Smooth muscle cell (in vitro differentiated cells): ENCODE measurements around the gene NCOA6. TPM values are rescaled to one million over a fixed set of nuclear protein-coding genes. Genes with fewer than 3 reads are reported as not detected.

Experiments used
- DNase-seq: peaks from one replicate; lab custom pipeline; 2025; ENCODE audit not compliant: unreplicated experiment; lab: John Stamatoyannopoulos, UW
- H2AFZ ChIP-seq: fragments of 200-600 bp; sonication (generic); 2 replicates; pipeline ENCODE4 v1.6.0; 2016; ENCODE audit warnings: antibody characterized with exemption, low read depth, mild to moderate bottlenecking
- H3F3A ChIP-seq: fragments of 200-600 bp; sonication (generic); 2 replicates; pipeline ENCODE4 v1.6.0; 2017; ENCODE audit warnings: antibody characterized with exemption, low read depth
- H3K27ac ChIP-seq: fragments of 200-600 bp; sonication (generic); 2 replicates; pipeline ENCODE4 v1.5.1; 2016; ENCODE audit warnings: low read depth, mild to moderate bottlenecking
- H3K27me3 ChIP-seq: fragments of 200-600 bp; sonication (generic); 2 replicates; pipeline ENCODE4 v1.6.1; 2016; ENCODE audit warnings: low read depth, mild to moderate bottlenecking
- H3K36me3 ChIP-seq: fragments of 200-600 bp; sonication (generic); 2 replicates; pipeline ENCODE4 v1.5.1; 2016; ENCODE audit warnings: low read depth
- H3K4me1 ChIP-seq: fragments of 200-600 bp; sonication (generic); 2 replicates; pipeline ENCODE4 v1.5.1; 2016; ENCODE audit warnings: low read depth
- H3K4me2 ChIP-seq: fragments of 200-600 bp; sonication (generic); 2 replicates; pipeline ENCODE4 v1.6.0; 2016; ENCODE audit warnings: mild to moderate bottlenecking
- H3K4me3 ChIP-seq: fragments of 200-600 bp; sonication (generic); 2 replicates; pipeline ENCODE4 v1.5.1; 2016; ENCODE audit warnings: mild to moderate bottlenecking
- H3K79me2 ChIP-seq: fragments of 200-600 bp; sonication (generic); 2 replicates; pipeline ENCODE4 v1.6.0; 2016; ENCODE audit warnings: low read depth, mild to moderate bottlenecking
- H3K9ac ChIP-seq: fragments of 200-600 bp; sonication (generic); 2 replicates; pipeline ENCODE4 v1.6.0; 2016; ENCODE audit warnings: low read depth
- H3K9me3 ChIP-seq: fragments of 200-600 bp; sonication (generic); replicated peaks from 2 replicates; pipeline ENCODE4 v1.5.1; 2016; ENCODE audit warnings: low read depth
- H4K20me1 ChIP-seq: fragments of 200-600 bp; sonication (generic); 2 replicates; pipeline ENCODE4 v1.6.0; 2016; ENCODE audit warnings: low read depth
- CTCF ChIP-seq: fragments of 200-600 bp; sonication (generic); IDR thresholded peaks from 2 replicates; pipeline ENCODE4 v1.5.1; 2017; ENCODE audit warnings: borderline replicate concordance, mild to moderate bottlenecking, antibody characterized with exemption; ENCODE audit not compliant: insufficient read depth, poor library complexity, severe bottlenecking
- WGBS: methylation state at CpG from one replicate; pipeline ENCODE4 v1.1.7; 2016; ENCODE audit warnings: low lambda C conversion rate; 5-methylcytosine and 5-hydroxymethylcytosine counted together
- polyA plus RNA-seq: library from polyadenylated mRNA; unstranded; fragments of >200 nt; fragmentation: Nextera tagmentation; extraction: Ambion mirVana; gene quantifications from 2 replicates; pipeline ENCODE4 v1.2.1, GENCODE V29; 2016
- total RNA-seq: library from RNA; depleted of rRNA; stranded (reverse); fragments of >200 nt; gene quantifications from 2 replicates; pipeline ENCODE4 v1.2.3, GENCODE V29; 2014

The NCOA6 gene
- total and polyA plus RNA-seq, 2 experiments from 2014 or later, result 15.6 to 19.0 TPM

- H2AFZ ChIP-seq, result no peak overlapping the region
- peaks cover 88% of the 10 kb centered on the region for H3K79me2 ChIP-seq
- H3K27ac ChIP-seq, result no peak overlapping the region
- peaks cover 8% of the 10 kb centered on the region for H3K4me1 ChIP-seq
- no peaks in the 10 kb centered on the region for H3K9me3 ChIP-seq
- no peak for TF ChIP-seq CTCF
- H3K36me3 ChIP-seq, result no peaks in the 10 kb centered on the region
- no peak overlapping the region for H3K4me2 ChIP-seq
- H3K27me3 ChIP-seq, result no peaks in the 10 kb centered on the region
- peaks cover 84% of the 10 kb centered on the region for H4K20me1 ChIP-seq
- DNase-seq, result no peak
- no peak overlapping the region for H3K4me3 ChIP-seq
- 78% methylated on average over 8 of the region's 8 CpGs for WGBS
- no peaks in the 10 kb centered on the region for H3F3A ChIP-seq
- H3K9ac ChIP-seq, result no peak overlapping the region
These were observed 4.5 kb downstream of the NCOA6 start for GRCh38 chr20:34820805-34821578.

- Histone ChIP-seq H3K9ac (no peak overlapping the region), H3K4me1 (no peaks in the 10 kb centered on the region), H3F3A (no peaks in the 10 kb centered on the region), H3K9me3 (no peaks in the 10 kb centered on the region), H2AFZ (no peak overlapping the region), H3K79me2 (peaks cover 98% of the 10 kb centered on the region), H3K27ac (no peak overlapping the region), H4K20me1 (peaks cover 97% of the 10 kb centered on the region), H3K36me3 (no peaks in the 10 kb centered on the region), H3K27me3 (no peaks in the 10 kb centered on the region), H3K4me3 (no peak overlapping the region), H3K4me2 (no peak overlapping the region)
- DNase-seq, result no peak
- WGBS, result 51% methylated on average over 2 of the region's 2 CpGs
- TF ChIP-seq CTCF, result no peak
These were observed 7.7 kb downstream of the NCOA6 start for GRCh38 chr20:34817801-34818200.

GRCh38 chr20:34817072-34817471 is 8.4 kb downstream of the NCOA6 start:
- no peak for DNase-seq
- Histone ChIP-seq H3K79me2 (peaks cover 98% of the 10 kb centered on the region), H3K9me3 (no peaks in the 10 kb centered on the region), H3K27me3 (no peaks in the 10 kb centered on the region), H3K36me3 (no peaks in the 10 kb centered on the region), H3K4me2 (no peak overlapping the region), H3F3A (no peaks in the 10 kb centered on the region), H3K4me1 (no peaks in the 10 kb centered on the region), H3K9ac (no peak overlapping the region), H3K4me3 (no peak overlapping the region), H4K20me1 (peaks cover 97% of the 10 kb centered on the region), H3K27ac (no peak overlapping the region), H2AFZ (no peak overlapping the region)
- WGBS, result 85% methylated on average over 1 of the region's 2 CpGs
- no peak for TF ChIP-seq CTCF

GRCh38 chr20:34815636-34816035 is 9.8 kb downstream of the NCOA6 start:
- peaks cover 98% of the 10 kb centered on the region for H4K20me1 ChIP-seq

More at GRCh38 chr20:34815636-34816035, 9.8 kb downstream of the NCOA6 start:
- no peak overlapping the region for H3K9ac ChIP-seq
- no peak for TF ChIP-seq CTCF
- no peaks in the 10 kb centered on the region for H3K27me3 ChIP-seq
- no peak overlapping the region for H3K27ac ChIP-seq
- DNase-seq, result no peak
- no peaks in the 10 kb centered on the region for H3F3A ChIP-seq
- 100% methylated on average over 1 of the region's 1 CpG for WGBS
- H3K79me2 ChIP-seq, result peaks cover 98% of the 10 kb centered on the region
- no peaks in the 10 kb centered on the region for H3K4me1 ChIP-seq
- no peaks in the 10 kb centered on the region for H3K36me3 ChIP-seq
- H2AFZ ChIP-seq, result no peak overlapping the region
- H3K4me3 ChIP-seq, result no peak overlapping the region
- no peak overlapping the region for H3K4me2 ChIP-seq
- no peaks in the 10 kb centered on the region for H3K9me3 ChIP-seq
